GM13976 (cell line): Measurements from ENCODE around the gene MARS2.
"Not testable (repeated sequence)": the region's sequence is repeated elsewhere in the genome, so short reads cannot be mapped to it uniquely, and the experiment has no call there.

Experiments
- DNase-seq: peaks from one replicate; pipeline ENCODE4 v3.0.0; 2012; ENCODE audit warnings: low spot score
- CTCF ChIP-seq: IDR thresholded peaks from 2 replicates; pipeline ENCODE4 v1.5.1; 2012; ENCODE audit warnings: borderline replicate concordance, mild to moderate bottlenecking; ENCODE audit not compliant: insufficient read depth; ENCODE audit errors: extremely low read depth, missing control alignments, control extremely low read depth
- in situ Hi-C: fragments of 300-500 bp; cut with MboI; formaldehyde crosslinking; loops from one replicate; pipeline ENCODE4 v1.12.0; 2022; ENCODE audit warnings: low sequenced_read_pairs, mixed read lengths, inconsistent platforms; ENCODE audit not compliant: unreplicated experiment

MARS2 gene

GRCh38 chr2:197675711-197676188, 29.4 kb upstream of the MARS2 start:
- no peak for TF ChIP-seq CTCF
- in situ Hi-C loops, result no loop called here
- no peak for DNase-seq

- in situ Hi-C loops, result no loop called here
- no peak for TF ChIP-seq CTCF
- DNase-seq, result no peak
Observed at GRCh38 chr2:197677056-197677455, 28.1 kb upstream of the MARS2 start.

- no peak for TF ChIP-seq CTCF
- no peak for DNase-seq
- in situ Hi-C loops, result no loop called here
Observed at GRCh38 chr2:197677483-197677882, 27.7 kb upstream of the MARS2 start.

GRCh38 chr2:197695206-197695605, 10.0 kb upstream of the MARS2 start:
- DNase-seq, in situ Hi-C loops: not testable (repeated sequence)

GRCh38 chr2:197695971-197696370, 9.2 kb upstream of the MARS2 start:
- in situ Hi-C loops, DNase-seq: not testable (repeated sequence)

- DNase-seq, in situ Hi-C loops: not testable (repeated sequence)
Observed at GRCh38 chr2:197696571-197696970, 8.6 kb upstream of the MARS2 start.

- in situ Hi-C loops, result not testable (repeated sequence)
Observed at GRCh38 chr2:197699724-197700123, 5.4 kb upstream of the MARS2 start.

GRCh38 chr2:197700960-197701359, 4.2 kb upstream of the MARS2 start:
- in situ Hi-C loops, result no loop called here
- TF ChIP-seq CTCF, result no peak
- no peak for DNase-seq

More at GRCh38 chr2:197699724-197700123, 5.4 kb upstream of the MARS2 start:
- not testable (repeated sequence) for DNase-seq

GRCh38 chr2:197704434-197705120, 592 bp upstream of the MARS2 start:
- no peak for DNase-seq
- in situ Hi-C loops, result loop anchor here (5.0 kb wide), 1 partner anchor 73 kb away; no protein-coding TSS in a partner anchor
- TF ChIP-seq CTCF, result no peak
